Measurements from ENCODE around the gene BTBD2. TPM values are rescaled to one million over a fixed set of nuclear protein-coding genes. Genes with fewer than 3 reads are reported as not detected.

Gene BTBD2
- total RNA-seq, 1 experiment from 2014 or later, result 110 TPM

DNA sequence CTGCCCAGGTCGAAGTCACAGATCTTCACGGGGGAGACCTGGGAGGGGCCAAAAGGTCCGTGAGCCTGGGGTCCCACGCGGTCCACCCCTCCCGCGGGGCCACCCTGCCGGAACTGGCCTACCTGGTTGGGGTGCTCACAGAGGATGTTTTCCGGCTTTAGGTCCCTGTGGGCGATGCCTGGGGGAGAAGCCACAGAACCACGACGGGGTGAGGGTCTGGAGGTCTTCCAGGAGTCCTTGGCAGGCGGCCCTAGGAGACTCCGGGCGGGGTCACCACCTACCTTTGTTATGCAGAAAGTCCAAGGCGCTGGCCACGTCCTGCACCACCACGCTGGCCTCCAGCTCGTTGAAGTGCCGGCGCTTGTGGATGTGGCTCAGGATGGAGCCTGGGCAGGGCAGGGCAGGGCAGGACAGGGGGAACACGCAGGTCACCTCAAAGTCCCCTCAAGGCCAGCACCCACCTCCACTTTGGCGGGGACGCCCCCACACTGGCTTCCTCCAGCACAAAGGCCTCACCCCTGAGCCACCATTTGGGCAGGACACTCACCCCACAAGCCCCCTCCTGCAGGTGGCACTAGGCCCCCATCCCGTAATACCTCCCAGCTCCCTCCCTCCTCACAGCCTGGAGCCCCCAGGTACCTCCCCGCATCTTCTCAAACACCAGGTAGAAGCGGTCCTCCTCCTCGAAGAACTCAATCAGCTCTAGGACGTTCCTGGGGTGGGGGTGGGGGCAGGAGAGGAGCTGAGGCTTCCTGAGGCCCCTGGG, 27.2 kb upstream of the BTBD2 start:
- peak overlapping the region; percentile 84 for H2BK120ac ChIP-seq (ENCODE audit: low read depth, low read length, poor library complexity, severe bottlenecking)
- H3K4ac ChIP-seq (ENCODE audit: low read depth, low read length), result peak overlapping the region; percentile 57
- H3K79me2 ChIP-seq (ENCODE audit: insufficient read depth, low read length), result no peaks in the 10 kb centered on the region
- H3K56ac ChIP-seq (ENCODE audit: insufficient read length, low read depth, low read length), result no peak overlapping the region
- no peak overlapping the region for H3K4me2 ChIP-seq (ENCODE audit: insufficient read depth, insufficient read length, low read length)
- H2BK20ac ChIP-seq (ENCODE audit: low read depth, low read length, poor library complexity, severe bottlenecking), result no peak overlapping the region
- H4K8ac ChIP-seq (replicated peaks; ENCODE audit: insufficient read length, low read depth, low read length), result no peak overlapping the region
- H3K4me1 Mint-ChIP-seq, result peaks cover 8 to 19% of the 10 kb centered on the region in 2 experiments
- H3K9ac ChIP-seq (ENCODE audit: extremely low read depth, insufficient read length, low read length), result no peak overlapping the region
- H3K27me3 Mint-ChIP-seq (ENCODE audit: low read depth), result no peaks in the 10 kb centered on the region
- H3K27ac Mint-ChIP-seq, result peak overlapping the region; percentile 78 to 84 (median 81); a peak in 5 of 7 replicates
- peak overlapping the region; percentile 26 for H2BK12ac ChIP-seq (ENCODE audit: insufficient read length, low read depth, low read length)
- H2AFZ ChIP-seq (ENCODE audit: low read length), result no peak overlapping the region
- H3K79me1 ChIP-seq (ENCODE audit: insufficient read depth, low read depth, low read length, poor library complexity, severe bottlenecking), result peaks cover 4% of the 10 kb centered on the region
- H3K23ac ChIP-seq (ENCODE audit: insufficient read length, low read depth, low read length), result no peak overlapping the region
- H3K4me1 ChIP-seq (ENCODE audit: insufficient read depth, low read length), result no peaks in the 10 kb centered on the region; the same call in 1 of the 2 replicates
- H2AK5ac ChIP-seq (ENCODE audit: insufficient read length, low read length), result no peak overlapping the region
- DNase-seq, result no peak
- H3K4me3 Mint-ChIP-seq, result peak overlapping the region; percentile 34 to 64; a peak in 4 of 5 replicates
- peak overlapping the region; percentile 49 for H4K91ac ChIP-seq (ENCODE audit: insufficient read length, low read depth, low read length)
- H3K18ac ChIP-seq (ENCODE audit: insufficient read length, low read depth, low read length), result peak overlapping the region; percentile 83
- no CpG with 5 or more reads among the region's 29 CpGs for WGBS (ENCODE audit: extremely low coverage, insufficient read length, low lambda C conversion rate)
- no peak overlapping the region for H4K5ac ChIP-seq (ENCODE audit: insufficient read length, low read depth, low read length)
- no peak overlapping the region for H3K27ac ChIP-seq (ENCODE audit: insufficient read length, low read depth, low read length)
- H3K27me3 ChIP-seq (ENCODE audit: insufficient read depth, low read length), result no peaks in the 10 kb centered on the region
- no peak overlapping the region for H2BK15ac ChIP-seq (ENCODE audit: low read depth, low read length)
- peaks cover 7 to 27% (median 26%) of the 10 kb centered on the region in 3 experiments for H3K36me3 Mint-ChIP-seq (ENCODE audit: insufficient read depth in 1 of 3, low read depth in 3 of 3)
- TF ChIP-seq, protein P1, sequence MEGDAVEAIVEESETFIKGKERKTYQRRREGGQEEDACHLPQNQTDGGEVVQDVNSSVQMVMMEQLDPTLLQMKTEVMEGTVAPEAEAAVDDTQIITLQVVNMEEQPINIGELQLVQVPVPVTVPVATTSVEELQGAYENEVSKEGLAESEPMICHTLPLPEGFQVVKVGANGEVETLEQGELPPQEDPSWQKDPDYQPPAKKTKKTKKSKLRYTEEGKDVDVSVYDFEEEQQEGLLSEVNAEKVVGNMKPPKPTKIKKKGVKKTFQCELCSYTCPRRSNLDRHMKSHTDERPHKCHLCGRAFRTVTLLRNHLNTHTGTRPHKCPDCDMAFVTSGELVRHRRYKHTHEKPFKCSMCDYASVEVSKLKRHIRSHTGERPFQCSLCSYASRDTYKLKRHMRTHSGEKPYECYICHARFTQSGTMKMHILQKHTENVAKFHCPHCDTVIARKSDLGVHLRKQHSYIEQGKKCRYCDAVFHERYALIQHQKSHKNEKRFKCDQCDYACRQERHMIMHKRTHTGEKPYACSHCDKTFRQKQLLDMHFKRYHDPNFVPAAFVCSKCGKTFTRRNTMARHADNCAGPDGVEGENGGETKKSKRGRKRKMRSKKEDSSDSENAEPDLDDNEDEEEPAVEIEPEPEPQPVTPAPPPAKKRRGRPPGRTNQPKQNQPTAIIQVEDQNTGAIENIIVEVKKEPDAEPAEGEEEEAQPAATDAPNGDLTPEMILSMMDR (conservative IDR thresholded peaks at IDR 0.05), result no peak
- H3K9me3 Mint-ChIP-seq, result no peaks in the 10 kb centered on the region
- peaks cover 4% of the 10 kb centered on the region for H4K20me1 ChIP-seq (ENCODE audit: control insufficient read depth, insufficient read depth, insufficient read length)
- peak overlapping the region; percentile 91 for H3K14ac ChIP-seq (ENCODE audit: insufficient read depth, low read length)
- H3K9me3 ChIP-seq (ENCODE audit: control insufficient read depth, low read depth, low read length), result no peaks in the 10 kb centered on the region
- H2BK5ac ChIP-seq (ENCODE audit: insufficient read length, low read length), result no peak overlapping the region
- no peak overlapping the region for H3T11ph ChIP-seq (ENCODE audit: low read length)
- H3K23me2 ChIP-seq (ENCODE audit: insufficient read length, low read depth, low read length, poor library complexity, severe bottlenecking), result no peaks in the 10 kb centered on the region
